GM12864 (cell line): ENCODE results near the gene LMNTD2.
"Not testable (repeated sequence)": the region's sequence is repeated elsewhere in the genome, so short reads cannot be mapped to it uniquely, and the experiment has no call there.

Experiments used
- DNase-seq: peaks from one replicate; pipeline ENCODE4 v3.0.0-alpha.2; 2011; ENCODE audit warnings: low read depth
- H3K4me3 ChIP-seq: 2 replicates; pipeline ENCODE4 v1.5.1; 2011; ENCODE audit warnings: mild to moderate bottlenecking, low read depth, low read length, control low read depth
- TF ChIP-seq, protein P1 (sequence below): IDR thresholded peaks from 2 replicates; pipeline ENCODE4 v1.5.1; 2011; ENCODE audit warnings: low read depth, mild to moderate bottlenecking, moderate library complexity, low read length, control low read depth, inconsistent platforms; ENCODE audit errors: missing control alignments

The LMNTD2 gene

DNA sequence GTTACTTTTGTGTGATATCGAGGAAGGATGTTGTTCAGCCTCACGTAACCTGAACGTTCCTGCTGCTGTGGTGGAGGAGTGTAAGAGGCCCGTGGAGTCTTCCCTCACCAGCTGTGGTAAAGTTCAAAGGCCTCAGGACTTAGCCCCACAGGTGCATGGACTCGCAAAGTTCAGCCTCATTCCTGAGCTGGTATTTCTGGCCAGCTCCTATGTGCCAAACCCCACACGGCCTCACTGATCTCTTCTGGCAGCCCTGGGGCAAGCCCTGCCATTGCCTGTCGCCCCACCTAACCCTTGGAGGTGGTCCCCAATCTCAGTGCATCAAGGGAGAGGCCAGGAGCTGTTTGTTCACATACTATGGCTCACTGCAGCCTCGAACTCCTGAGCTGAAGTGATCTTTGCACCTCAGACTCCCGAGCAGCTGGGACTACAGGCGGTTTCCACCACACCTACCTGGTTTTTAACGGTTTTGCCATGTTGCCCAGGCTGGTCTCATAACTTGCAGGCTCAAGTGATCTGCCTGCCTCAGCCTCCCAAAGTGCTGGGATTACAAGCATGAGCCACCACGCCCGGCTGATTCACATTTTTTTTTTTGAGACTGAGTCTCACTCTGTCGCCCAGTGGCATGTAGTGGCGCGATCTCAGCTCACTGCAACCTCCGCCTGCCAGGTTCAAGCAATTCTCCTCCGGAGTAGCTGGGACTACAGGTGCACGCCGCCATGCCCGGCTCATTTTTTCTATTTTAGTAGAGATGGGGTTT lies 17.9 kb upstream of the LMNTD2 start:
- no peak for DNase-seq
- TF ChIP-seq, protein P1, sequence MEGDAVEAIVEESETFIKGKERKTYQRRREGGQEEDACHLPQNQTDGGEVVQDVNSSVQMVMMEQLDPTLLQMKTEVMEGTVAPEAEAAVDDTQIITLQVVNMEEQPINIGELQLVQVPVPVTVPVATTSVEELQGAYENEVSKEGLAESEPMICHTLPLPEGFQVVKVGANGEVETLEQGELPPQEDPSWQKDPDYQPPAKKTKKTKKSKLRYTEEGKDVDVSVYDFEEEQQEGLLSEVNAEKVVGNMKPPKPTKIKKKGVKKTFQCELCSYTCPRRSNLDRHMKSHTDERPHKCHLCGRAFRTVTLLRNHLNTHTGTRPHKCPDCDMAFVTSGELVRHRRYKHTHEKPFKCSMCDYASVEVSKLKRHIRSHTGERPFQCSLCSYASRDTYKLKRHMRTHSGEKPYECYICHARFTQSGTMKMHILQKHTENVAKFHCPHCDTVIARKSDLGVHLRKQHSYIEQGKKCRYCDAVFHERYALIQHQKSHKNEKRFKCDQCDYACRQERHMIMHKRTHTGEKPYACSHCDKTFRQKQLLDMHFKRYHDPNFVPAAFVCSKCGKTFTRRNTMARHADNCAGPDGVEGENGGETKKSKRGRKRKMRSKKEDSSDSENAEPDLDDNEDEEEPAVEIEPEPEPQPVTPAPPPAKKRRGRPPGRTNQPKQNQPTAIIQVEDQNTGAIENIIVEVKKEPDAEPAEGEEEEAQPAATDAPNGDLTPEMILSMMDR: no peak
- H3K4me3 ChIP-seq: peak overlapping the region; percentile 72

DNA sequence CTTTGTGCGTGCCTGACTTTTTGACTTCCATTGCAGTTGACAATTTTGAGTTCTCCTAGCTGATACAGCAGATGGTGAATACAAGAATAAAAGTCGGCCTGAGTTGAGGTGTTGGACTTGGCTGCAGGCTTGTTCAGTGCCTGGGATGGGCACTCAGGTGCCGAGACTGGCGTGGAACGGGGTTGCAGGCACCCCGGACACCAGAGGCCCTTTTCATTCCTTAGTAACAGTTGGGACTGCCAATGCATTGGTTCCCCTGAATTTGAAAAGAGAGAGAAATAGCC lies 17.0 kb upstream of the LMNTD2 start:
- TF ChIP-seq, protein P1: no peak
- DNase-seq: no peak
- peak overlapping the region; percentile 72 for H3K4me3 ChIP-seq

DNA sequence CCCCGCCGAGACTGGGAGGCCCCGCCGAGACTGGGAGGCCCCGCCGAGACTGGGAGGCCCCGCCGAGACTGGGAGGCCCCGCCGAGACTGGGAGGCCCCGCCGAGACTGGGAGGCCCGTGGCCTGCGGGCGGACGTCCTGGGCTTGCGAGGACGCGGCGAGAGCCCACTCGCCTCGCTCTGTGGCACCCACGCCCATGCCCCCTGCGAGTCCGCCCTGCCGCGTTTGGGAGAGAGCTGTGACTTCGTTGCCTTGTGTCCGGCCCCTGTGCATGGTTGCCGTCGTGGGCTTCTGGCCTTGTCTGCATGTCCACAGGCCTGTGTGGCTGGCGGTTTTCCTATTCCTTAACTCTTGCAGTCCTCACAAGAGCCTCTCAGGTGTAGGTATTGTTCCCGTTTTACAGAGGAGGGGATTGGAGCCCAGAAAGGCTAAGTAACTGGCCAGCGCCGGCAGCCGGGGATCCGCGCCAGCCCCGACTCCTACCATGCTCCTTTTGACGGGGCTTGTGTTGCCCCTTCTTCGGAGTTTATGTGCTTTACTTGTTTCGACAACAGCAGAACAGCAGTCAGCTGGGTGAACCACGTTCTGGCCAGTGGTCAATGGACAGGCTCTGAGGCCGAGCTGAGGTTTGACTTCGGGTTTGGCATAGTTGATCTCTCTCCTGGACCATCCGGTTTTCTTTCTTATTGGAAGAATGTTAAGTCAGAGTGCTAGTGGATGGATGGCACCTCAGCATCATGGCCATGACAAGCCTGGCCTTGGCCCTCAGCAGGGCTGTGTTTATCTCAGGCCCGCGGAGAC lies 16.5 kb upstream of the LMNTD2 start:
- TF ChIP-seq, protein P1: no peak
- no peak for DNase-seq
- peak overlapping the region; percentile 72 for H3K4me3 ChIP-seq

DNA sequence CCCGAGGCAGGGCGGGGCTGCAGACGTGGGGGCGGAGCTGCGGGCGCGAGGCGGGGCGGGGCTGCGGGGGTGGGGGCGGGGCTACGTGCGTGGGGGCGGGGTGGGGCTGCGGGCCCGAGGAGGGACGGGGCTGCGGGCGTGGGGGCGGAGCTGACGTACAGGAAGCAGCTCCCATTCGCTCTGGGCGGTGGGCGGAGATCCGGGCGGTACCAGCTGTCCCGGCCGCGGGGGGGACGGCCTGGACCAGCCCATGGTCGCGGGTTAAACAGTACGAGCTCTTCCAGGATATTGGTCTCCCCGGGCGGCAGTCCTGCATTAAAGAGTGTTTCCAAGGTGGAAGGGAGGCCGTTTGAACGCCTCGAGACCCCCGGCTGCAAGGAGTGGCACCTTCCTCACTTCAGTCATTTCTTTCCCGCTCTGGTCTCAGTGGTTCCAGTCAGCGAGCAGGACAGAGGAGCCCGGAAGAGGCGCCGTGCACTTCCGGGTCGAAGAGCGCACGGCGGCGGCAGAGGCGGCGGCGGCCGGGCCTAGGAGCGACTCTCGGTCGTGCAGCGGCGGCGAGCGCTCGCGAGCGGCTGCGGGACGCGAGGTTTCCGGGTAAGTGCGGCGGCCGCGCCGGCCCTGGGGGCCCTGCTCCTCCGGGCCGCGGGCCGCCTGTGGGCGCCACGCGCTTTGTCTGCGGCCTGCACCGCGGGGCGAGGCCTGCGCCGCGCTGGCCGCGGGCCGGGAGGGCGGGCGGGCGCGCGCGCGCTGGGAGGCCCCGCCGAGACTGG lies 15.6 kb upstream of the LMNTD2 start, which contains the start of gene PHRF1:
TSS of gene PHRF1 (plus strand) at position 475 of the 773 bp plus-strand sequence. CDS start 5,043 bp downstream, outside the sequence.
- TF ChIP-seq, protein P1: no peak
- peak; percentile 84 for DNase-seq
- peak within 1 kb of the TSS; percentile 75 for H3K4me3 ChIP-seq

DNA sequence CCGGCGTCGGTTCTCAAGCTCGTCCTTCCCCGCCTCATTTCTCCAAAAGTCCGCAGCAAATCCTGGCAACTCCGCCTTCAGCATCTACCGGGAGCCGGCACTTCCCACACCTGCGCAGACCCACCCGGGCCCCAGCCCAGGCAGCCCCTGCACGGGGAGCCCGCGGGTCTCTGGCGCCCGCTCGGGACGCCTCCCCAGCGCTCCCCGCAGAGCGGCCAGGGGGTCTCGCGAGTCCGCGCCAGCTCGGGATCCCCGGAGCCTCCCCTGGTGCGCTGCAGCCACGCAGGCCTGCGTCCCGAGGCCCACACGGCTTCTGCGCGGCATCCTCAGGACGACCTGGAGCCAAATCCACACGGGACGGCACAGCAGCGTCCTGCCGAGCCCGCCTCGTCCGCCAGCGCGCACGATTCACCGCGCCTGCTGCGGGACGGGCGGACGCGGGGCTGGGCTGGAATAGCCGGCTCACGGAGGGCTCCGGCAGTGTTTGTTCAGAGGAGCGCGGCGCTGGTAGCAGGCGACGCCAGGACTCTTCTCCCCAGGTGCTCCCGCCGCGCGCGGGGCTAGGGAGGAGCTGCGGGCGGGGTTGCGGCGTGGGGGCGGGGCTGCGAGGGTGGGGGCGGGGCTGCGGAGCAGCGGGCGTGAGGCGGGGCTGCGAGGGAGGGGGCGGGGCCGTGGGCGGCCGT lies 14.9 kb upstream of the LMNTD2 start:
- no peak for DNase-seq
- H3K4me3 ChIP-seq: peak overlapping the region; percentile 75
- TF ChIP-seq, protein P1: no peak

DNA sequence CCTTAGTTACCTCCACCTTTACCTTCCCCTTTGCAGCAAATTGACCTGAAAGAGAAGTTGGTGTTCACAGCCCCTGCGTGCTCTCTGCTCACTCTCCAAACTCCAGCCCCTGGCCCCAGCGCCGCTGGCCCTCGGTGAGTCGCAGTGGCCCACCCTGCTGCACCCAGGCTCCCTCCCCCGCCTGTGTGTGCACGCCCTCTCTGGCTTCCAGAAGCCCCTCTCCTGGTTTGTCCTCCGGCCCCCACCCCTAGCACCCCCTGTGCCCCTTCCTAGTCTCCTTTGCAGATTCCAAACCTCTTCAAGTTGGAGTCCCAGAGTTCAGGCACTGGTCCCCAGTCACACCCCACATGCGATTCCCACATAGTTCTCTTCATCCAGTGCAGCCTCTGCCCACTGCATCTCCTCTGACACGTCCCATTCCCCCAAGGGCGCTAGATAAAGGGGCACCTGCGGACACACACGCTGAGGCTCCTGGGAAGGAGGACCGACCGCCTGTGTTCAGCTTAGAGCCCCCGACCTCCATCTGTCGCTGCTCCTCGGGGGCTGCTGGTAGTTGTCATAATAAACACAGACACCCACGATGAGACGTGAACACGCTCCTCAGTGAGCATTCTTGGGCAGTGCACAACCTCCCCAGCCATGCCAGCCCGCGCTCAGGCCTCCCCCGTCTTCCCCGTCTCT lies 14.2 kb upstream of the LMNTD2 start:
- peak overlapping the region; percentile 75 for H3K4me3 ChIP-seq
- TF ChIP-seq, protein P1: no peak
- DNase-seq: no peak

DNA sequence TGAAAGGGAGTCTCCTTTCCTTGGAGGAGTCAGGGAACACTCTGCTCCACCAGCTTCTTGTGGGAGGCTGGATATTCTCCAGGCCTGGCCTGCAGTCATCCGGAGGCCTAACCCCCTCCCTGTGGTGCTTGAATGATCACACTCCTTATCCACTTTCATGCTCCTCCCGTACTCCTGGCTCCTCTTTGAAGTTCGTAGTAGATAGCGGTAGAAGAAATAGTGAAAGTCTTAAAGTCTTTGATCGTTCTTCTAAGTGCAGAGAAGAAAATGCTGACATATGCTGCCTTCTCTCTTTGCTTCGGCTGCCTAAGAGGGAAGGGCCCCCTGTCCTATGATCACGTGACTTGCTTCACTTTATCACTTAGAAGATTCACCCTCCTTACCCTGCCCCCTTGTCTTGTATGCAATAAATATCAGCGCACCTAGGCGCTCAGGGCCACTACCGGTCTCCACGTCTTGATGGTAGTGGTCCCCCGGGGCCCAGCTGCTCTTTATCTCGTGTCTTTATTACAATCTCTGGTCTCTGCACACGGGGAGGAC lies 13.6 kb upstream of the LMNTD2 start:
- not testable (repeated sequence) for DNase-seq, H3K4me3 ChIP-seq
